ENCODE results near the gene PCSK6. TPM values are rescaled to one million over a fixed set of nuclear protein-coding genes. Genes with fewer than 3 reads are reported as not detected.

Gene PCSK6
- total and polyA plus RNA-seq, 2 of the 8 experiments (the other 6 are each of a cell fraction or from before 2014, with no cell fraction given): 1.9 to 4.0 TPM

DNA sequence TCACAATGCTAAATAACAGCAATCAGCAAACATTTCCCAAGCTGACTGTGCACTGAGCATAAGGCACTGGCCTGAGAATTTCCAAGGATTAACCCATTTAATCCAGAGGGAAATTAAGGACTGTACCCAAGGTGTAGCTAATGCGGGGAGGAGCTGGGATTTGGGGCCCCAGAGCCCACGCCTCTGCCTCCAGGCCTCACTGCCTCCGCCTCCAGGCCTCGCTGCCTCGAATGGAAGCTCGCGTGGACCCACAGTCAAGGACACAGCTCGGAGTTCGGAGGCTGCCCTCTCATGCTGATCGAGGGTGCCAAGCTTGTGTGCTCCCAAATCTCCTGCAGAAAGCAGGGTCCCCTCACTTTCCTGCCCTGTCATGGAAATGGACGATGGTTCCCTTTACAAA is 118.0 kb downstream of the PCSK6 start:
- no peak for FAIRE-seq
- H2AK5ac ChIP-seq (ENCODE audit: low read depth, low read length): no peak overlapping the region
- H3K4me3 ChIP-seq (ENCODE audit: extremely low read depth in 1 of 4, insufficient read depth in 2 of 4, low read depth in 3 of 4, low read length in 4 of 4): no peak overlapping the region
- no peak overlapping the region for H3K23ac ChIP-seq (ENCODE audit: insufficient read length)
- H3K4ac ChIP-seq (replicated peaks; ENCODE audit: insufficient read length, low read depth, low read length): no peak overlapping the region
- no peak overlapping the region for H2BK5ac ChIP-seq (ENCODE audit: low read depth, low read length)
- CTCF ChIA-PET (ENCODE audit: partially characterized antibody): interaction anchor here (0.9 to 1.2 kb wide), 3 partner anchors 48 to 130 kb away, joined by 3 read pairs; no protein-coding TSS in a partner anchor
- no peaks in the 10 kb centered on the region for H4K20me1 ChIP-seq (replicated peaks in 1 of 2; ENCODE audit: control insufficient read depth in 1 of 2, insufficient read depth in 2 of 2, low read length in 2 of 2)
- no peak overlapping the region for H2BK12ac ChIP-seq (ENCODE audit: low read depth, low read length)
- no peak overlapping the region for H3K56ac ChIP-seq (replicated peaks; ENCODE audit: insufficient read length, low read depth, low read length)
- no peak overlapping the region for H2BK20ac ChIP-seq (ENCODE audit: low read length)
- peaks cover 0 to 15% (median 9%) of the 10 kb centered on the region in 4 experiments; a peak in 6 of 7 replicates for H3K4me1 ChIP-seq (replicated peaks in 1 of 4; ENCODE audit: control insufficient read depth in 3 of 4, insufficient read depth in 4 of 4, low read length in 3 of 4)
- 92% methylated on average over 11 of the region's 11 CpGs; no CpG with 5 or more reads in 1 of the 2 experiments for WGBS, 2 experiments (ENCODE audit: extremely low coverage in 1 of 2, insufficient coverage in 1 of 2, insufficient read length in 1 of 2, insufficient replicate concordance in 2 of 2, low coverage in 1 of 2, low lambda C conversion rate in 2 of 2, missing lambda C conversion rate in 1 of 2)
- DNase-seq (ENCODE audit: low read depth in 1 of 2, low spot score in 2 of 2): no peak
- H3K27ac ChIP-seq (ENCODE audit: low read depth, low read length): no peak overlapping the region
- no peaks in the 10 kb centered on the region for H3K79me1 ChIP-seq (ENCODE audit: low read depth, low read length)
- no peak overlapping the region for H4K5ac ChIP-seq (ENCODE audit: insufficient read length, low read depth, low read length)
- H2AFZ ChIP-seq (ENCODE audit: low read length): no peak overlapping the region
- no peak overlapping the region for H2BK15ac ChIP-seq (ENCODE audit: low read length)
- H3K79me2 ChIP-seq (ENCODE audit: control insufficient read depth in 1 of 2, insufficient read depth in 2 of 2, low read length in 2 of 2): no peaks in the 10 kb centered on the region
- no peak overlapping the region; a peak in 1 of 4 replicates for H3K4me2 ChIP-seq (ENCODE audit: insufficient read depth in 1 of 2, low read depth in 2 of 2, low read length in 2 of 2)
- H3K36me3 ChIP-seq (ENCODE audit: control insufficient read depth in 2 of 4, insufficient read depth in 4 of 4, low read length in 3 of 4): no peaks in the 10 kb centered on the region
- POLR2A ChIA-PET (ENCODE audit: partially characterized antibody): no interaction called here
- peak overlapping the region; percentile 19; the same call in 1 of the 2 replicates for H3K18ac ChIP-seq (ENCODE audit: extremely low read depth, low read length)
- no peak overlapping the region for H3K14ac ChIP-seq (ENCODE audit: insufficient read length)
- H3K9me3 ChIP-seq (ENCODE audit: insufficient read depth in 2 of 2, low read depth in 1 of 2, low read length in 1 of 2): no peaks in the 10 kb centered on the region
- TF ChIP-seq, protein P1, sequence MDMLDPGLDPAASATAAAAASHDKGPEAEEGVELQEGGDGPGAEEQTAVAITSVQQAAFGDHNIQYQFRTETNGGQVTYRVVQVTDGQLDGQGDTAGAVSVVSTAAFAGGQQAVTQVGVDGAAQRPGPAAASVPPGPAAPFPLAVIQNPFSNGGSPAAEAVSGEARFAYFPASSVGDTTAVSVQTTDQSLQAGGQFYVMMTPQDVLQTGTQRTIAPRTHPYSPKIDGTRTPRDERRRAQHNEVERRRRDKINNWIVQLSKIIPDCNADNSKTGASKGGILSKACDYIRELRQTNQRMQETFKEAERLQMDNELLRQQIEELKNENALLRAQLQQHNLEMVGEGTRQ (IDR thresholded peaks at IDR 0.05; ENCODE audit: low read length): no peak
- TF ChIP-seq SAP30 (IDR thresholded peaks at IDR 0.05; ENCODE audit: insufficient read depth, insufficient replicate concordance, low read length) (no peak), NANOG (IDR thresholded peaks at IDR 0.05; ENCODE audit: insufficient read depth, low read depth, low read length, poor library complexity, severe bottlenecking) (no peak), RXRA (IDR thresholded peaks at IDR 0.05; ENCODE audit: insufficient read depth, low read depth, low read length) (no peak), SP4 (IDR thresholded peaks at IDR 0.05; ENCODE audit: low read length) (no peak), POLR2AphosphoS5 (IDR thresholded peaks at IDR 0.05; ENCODE audit: low read depth, low read length) (no peak), CREB1 (IDR thresholded peaks at IDR 0.05) (no peak), PHF8 (conservative IDR thresholded peaks at IDR 0.05; ENCODE audit: low read depth, low read length) (no peak), SRF (IDR thresholded peaks at IDR 0.05; ENCODE audit: low read depth, low read length) (no peak)
- TF ChIP-seq, protein P2, sequence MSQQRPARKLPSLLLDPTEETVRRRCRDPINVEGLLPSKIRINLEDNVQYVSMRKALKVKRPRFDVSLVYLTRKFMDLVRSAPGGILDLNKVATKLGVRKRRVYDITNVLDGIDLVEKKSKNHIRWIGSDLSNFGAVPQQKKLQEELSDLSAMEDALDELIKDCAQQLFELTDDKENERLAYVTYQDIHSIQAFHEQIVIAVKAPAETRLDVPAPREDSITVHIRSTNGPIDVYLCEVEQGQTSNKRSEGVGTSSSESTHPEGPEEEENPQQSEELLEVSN (IDR thresholded peaks at IDR 0.05): no peak
- no peaks in the 10 kb centered on the region; a peak in 3 of 7 replicates for H3K27me3 ChIP-seq (replicated peaks in 1 of 4; ENCODE audit: control insufficient read depth in 3 of 4, extremely low read depth in 1 of 4, insufficient read depth in 3 of 4, low read length in 3 of 4)
- H4K8ac ChIP-seq (ENCODE audit: extremely low read depth, insufficient read depth, low read length): no peak overlapping the region
- no peak overlapping the region for H4K91ac ChIP-seq (replicated peaks; ENCODE audit: insufficient read length, low read length)
- no peaks in the 10 kb centered on the region for H3K23me2 ChIP-seq (ENCODE audit: low read depth, low read length)
- H3K9ac ChIP-seq (replicated peaks in 1 of 4; ENCODE audit: extremely low read depth in 1 of 4, low read depth in 3 of 4, low read length in 3 of 4): no peak overlapping the region
- H2BK120ac ChIP-seq (replicated peaks; ENCODE audit: low read depth, low read length): no peak overlapping the region

Measured in H1 (cell line).